Stimulated activated CD4-positive, alpha-beta T cell treated with anti-CD3 and anti-CD28 coated beads, Interleukin-2, amount 100 ng/mL, for 4 hours (primary cell): ENCODE data around the gene SHC4.
"Not testable (repeated sequence)": the region's sequence is repeated elsewhere in the genome, so short reads cannot be mapped to it uniquely, and the experiment has no call there.

Source experiments
- DNase-seq: peaks from one replicate; pipeline ENCODE4 v3.0.0-alpha.2; 2020; ENCODE audit warnings: low read depth

SHC4 gene, protein sequence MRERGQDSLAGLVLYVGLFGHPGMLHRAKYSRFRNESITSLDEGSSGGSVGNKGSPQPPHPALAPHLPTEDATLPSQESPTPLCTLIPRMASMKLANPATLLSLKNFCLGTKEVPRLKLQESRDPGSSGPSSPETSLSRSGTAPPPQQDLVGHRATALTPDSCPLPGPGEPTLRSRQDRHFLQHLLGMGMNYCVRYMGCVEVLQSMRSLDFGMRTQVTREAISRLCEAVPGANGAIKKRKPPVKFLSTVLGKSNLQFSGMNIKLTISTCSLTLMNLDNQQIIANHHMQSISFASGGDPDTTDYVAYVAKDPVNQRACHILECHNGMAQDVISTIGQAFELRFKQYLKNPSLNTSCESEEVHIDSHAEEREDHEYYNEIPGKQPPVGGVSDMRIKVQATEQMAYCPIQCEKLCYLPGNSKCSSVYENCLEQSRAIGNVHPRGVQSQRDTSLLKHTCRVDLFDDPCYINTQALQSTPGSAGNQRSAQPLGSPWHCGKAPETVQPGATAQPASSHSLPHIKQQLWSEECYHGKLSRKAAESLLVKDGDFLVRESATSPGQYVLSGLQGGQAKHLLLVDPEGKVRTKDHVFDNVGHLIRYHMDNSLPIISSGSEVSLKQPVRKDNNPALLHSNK

DNA sequence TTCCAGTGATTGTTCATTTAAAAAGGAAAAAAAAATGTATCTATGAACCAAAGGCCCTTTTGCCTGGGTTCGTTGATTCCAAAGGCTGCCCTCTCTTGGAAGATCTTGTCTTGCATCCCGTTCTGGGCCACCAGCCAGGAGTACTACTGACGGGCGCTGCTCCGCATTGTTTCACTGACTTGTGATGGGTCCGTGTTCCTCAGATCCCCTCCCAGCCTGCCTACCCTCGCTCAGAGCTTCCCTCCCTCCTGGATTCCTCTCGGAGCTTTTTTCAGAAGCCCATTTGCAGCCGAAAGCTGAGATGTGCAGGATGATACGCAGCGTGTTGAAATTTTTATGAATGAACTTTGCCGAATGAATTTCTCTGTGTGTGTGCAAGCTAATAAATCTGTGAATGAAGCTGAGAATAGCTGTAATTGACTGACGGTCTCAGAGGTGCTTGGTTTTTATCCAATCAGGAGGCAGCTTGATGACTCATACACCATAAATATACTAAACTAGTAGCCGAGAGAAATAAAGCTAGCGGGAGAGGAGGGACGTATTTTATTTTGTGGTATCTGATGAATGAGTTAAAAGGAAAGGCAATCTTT lies at the start of gene SHC4:
Gene SHC4, minus strand, starts transcription at position 396 of the 590 bp plus-strand sequence. CDS start 904 bp downstream, outside the sequence.
- DNase-seq = no peak

DNA sequence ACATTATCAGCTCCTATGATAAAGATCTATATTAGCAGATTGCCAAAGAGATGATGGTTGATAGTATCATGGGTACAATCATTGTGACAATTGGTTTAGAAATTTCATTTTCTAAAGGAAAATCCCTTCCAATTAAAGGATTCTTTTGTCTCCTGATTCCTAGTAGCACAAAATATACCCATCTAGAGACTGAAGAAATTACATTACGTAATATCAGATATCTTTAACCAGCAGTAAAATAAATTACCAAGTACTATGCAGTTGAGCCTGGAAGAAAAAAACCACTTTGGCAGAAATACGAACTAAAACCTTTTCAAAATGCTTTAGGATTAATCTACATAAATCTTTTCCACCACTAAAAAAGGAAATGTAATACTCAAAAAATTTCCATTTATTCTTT lies 35.6 kb upstream of the SHC4 start:
- DNase-seq = no peak

DNA sequence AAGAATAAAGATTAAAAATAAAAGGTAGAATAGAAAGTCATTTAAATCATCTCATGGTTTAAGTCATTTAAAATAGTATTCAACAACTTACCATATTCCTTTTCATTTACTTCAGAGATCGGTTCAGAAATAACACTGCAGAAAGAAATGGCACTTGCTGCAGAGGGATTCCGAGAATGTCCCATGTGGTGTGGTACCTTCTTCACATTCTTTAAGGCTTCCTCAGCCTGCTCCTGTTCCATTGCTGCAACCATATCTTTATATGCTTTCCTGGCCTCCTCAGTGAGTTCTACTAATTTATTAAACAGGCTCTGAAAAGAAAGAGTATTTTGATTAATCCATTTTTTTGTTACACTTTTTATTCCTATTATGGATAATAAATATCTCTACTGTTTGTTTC lies 32.6 kb upstream of the SHC4 start:
- no peak for DNase-seq

DNA sequence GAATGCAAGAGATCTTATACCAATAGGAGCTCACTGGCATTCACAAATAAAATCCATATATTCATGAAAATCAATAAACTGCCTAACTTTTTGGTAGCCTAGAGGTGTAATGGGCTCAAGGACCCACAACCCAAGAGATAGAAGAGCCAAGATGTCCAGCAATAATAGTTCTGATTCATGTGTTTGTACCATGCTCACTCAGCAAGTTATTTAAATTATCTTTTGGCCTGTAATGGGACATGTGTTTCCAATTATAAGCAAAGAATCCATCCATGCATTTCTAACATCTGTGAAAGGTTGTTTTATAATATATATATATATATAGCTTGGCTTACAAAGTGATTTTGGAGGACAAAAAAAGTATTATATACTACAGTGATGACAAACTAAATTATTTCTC lies 29.7 kb upstream of the SHC4 start:
- no peak for DNase-seq

DNA sequence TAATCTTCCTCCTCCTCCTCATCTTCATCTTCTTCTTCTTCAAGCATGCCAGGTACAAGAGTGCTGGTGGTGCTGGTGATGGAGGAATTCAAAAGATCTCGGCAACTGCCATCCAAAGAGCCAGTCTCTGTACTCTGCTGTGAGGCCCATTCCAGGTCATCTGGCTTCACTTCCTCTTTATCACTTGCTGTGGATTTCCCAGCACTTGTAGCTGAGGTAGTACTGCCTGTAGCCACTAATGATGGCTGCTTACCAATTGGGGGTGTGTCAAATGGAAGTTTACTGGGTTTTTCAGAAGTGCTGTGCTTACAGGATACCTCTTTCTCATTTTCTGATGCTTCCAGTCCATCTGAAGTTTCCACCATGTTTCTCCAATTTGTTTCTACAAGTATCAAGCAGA lies 28.8 kb upstream of the SHC4 start:
- no peak for DNase-seq

DNA sequence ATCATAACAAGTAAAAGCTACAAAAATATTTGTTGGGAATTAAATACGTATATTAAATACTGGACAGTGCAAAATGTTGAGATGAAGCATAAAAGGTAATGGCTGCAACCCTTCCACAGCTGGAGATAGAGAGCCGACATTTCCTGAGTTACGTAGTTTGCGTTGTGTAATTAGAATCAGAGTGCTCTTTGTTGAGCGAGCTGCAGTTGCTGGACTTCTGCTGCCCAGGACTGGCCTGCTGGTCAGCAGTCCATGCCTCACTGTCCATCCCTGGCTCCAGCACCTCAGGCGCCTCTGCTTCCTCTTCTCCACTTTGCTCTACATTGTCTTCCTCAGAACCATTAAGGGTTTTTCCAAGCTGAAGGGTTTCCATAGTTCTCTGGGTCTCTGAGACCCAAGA lies 28.4 kb upstream of the SHC4 start:
- no peak for DNase-seq

DNA sequence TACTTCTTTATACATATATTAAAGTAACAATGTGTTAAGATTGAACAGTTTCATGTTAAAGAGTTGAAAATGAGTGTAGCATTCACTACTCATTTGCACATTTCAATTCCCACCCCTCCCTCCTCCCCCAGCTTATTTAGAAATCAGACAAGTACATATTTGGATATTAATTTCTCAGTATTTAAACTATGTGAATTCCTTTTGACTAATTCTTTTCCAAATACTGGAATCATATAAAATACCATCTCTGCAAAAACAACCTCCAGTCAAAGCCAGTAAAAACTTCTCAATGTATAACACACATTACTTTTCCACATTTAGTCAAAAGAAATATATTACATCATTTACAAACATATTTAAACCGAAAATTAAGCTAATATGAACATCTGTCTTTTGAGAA lies 25.5 kb upstream of the SHC4 start:
- DNase-seq = no peak

DNA sequence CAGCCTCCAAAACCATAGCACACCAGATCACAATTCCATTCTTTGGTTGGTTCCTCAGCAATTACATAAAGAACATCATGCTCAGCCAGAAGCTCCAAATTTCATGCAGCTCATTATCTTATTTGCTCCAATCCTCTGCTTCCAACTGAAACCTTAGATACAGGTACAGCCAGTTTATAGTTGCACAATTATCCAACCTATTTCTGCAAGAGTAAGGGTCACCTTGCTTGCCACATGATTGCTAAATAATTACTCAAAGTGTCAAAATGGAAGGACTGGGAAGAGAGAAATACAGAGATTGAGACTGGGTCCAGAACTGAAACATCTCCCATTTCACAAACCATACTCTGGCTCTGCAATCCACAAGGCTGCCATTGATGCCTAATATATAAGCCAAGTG lies 23.4 kb upstream of the SHC4 start:
- DNase-seq = no peak

DNA sequence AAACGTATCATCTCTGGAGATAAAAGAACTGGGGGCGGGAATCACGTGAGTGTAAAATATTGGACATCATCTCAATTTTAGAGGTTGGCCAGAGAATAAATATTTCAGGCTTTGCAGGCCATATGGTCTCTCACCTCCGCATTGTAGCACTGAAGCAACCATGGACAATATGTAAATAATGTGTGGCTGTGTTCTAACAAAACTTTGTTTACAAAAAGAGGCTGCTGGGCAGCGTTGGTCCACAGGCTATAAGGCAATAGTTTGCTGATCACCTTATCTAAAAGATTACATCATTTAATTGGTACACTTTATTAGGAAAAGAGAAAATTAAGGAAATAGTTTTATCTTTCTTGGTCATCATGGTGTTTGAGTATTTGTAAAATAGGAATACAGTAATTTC lies 22.5 kb upstream of the SHC4 start:
- DNase-seq = no peak

DNA sequence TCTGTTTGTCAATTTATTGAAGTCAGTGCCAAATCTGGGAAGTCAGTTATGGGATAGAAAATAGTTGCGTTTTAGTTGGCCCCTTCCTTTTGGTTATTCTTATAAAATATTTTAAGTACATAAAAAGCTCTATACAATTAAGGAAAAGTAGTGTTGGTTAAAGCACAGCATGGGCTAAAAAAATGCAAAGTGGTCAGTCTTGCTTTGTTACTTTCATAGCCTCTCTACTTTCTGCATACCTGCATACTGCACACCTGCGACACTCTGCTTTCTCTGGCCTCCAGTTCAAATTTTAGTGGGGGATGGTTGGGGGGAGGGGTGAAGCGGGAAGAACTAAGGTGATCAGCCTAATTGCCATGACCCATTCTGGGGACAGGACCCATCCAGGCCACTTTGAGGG lies 21.8 kb upstream of the SHC4 start:
- DNase-seq = no peak

DNA sequence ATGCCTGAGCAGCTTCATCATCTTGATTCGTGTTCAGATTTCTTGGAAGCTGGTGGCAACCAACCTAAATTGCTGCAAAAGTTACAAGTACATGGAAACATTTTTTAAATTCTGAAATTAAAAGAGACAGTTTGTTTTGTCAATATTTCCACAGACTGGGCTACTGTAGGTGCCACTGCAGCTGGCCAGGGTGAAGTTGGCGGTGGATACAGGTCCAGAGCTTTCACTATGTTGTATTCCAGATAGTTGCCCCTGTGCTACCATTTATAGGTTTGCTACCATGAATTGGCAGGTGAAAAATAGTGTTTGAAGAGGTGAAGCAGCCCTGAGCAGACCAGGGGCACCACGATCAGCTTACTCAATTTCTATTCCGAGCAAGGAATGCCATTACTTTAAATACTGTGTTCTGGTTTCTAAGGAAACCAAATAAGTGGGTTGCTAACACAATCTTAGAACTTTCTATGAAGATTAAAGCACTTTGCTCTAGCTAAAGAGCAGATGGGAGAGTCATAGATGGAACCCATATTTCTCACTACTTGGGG lies 21.2 kb upstream of the SHC4 start:
- no peak for DNase-seq

DNA sequence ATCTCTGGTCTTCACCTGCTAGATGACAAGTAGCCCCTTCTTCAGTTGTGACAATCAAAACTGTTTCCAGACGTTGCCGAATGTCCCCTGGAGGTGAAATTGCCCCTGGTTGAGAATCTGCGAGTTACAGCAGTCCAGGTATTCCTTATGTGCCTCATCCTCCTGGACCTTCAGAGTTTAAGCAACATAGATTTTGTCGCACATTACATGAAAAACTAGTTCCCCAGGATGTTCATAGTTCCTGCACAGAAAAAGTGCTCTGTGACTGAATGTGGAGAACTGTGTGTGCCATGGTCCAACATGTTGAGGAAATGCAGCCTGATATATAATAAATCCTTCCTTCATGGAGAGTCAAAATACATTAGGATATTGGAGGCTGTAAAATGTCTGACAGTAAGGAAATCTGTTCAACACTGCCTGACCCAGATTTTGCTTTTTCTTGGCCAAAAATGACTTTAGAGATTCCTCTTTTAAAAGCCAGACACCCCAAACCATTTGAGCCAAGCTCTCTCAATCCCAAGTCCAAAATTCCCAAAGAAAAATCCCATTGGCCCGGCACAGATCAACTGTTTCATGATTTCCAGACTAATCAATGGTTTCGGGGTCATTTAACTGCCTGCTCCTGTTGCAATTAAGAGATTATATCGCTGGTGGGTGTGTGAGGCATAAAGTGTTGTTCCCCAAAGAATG lies 20.4 kb upstream of the SHC4 start:
- no peak for DNase-seq

DNA sequence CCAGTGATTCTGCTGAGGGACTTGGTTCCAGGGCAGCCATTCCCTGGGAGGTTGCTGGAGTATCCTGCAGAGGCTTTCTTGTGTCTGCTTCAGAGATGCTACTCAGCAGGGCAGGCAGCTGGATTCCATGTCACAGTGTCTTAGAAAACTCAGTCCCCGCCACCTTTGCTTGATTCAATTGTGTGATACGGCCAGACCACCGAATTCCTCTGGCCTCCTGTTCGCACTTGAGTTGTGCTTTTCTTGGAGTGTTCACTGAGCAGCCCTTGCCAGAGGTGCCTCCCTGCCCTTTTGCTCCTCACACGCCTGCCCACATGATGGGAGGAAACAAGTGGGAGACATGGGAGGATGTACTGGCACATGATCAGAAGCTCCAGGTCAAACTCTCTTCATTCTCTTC lies 19.6 kb upstream of the SHC4 start:
- no peak for DNase-seq

DNA sequence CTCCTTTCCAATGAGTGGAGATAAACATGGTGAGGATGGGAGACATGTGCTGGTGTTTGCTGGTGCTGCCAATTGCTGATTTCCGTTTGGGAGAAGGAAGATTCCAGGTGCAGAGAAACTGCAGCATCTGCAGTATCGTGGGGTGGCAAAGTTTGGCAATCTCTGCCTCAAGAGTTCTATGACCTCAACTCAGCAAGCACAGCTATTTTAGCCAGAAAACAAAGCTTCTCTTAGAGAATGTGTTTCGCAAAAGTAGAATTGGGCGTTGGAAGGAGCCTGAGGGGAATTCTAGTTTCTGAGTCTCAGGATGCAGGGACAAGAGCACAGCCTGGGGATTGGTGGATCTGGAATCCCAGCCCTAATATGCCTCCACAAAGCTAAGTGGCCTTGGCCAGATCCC lies 18.2 kb upstream of the SHC4 start:
- DNase-seq = no peak

DNA sequence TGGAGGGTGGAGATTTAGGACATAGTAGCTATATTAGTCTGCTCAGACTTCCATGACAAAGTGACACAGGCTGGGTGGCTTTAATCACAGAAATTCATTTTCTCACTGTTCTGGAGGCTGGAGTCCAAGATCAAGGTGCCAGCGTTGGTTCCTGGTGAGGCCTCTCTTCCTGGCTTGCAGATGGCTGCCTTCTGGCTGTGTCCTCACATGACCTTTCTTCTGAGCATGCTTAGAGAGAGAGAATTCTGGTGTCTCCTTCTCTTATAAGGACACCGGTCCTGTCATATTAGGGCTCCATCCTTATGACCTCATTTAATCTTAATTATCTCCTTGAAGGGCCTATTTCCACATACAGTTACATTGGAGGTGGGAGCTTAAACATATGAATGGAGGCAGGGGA lies 14.9 kb upstream of the SHC4 start:
- no peak for DNase-seq

DNA sequence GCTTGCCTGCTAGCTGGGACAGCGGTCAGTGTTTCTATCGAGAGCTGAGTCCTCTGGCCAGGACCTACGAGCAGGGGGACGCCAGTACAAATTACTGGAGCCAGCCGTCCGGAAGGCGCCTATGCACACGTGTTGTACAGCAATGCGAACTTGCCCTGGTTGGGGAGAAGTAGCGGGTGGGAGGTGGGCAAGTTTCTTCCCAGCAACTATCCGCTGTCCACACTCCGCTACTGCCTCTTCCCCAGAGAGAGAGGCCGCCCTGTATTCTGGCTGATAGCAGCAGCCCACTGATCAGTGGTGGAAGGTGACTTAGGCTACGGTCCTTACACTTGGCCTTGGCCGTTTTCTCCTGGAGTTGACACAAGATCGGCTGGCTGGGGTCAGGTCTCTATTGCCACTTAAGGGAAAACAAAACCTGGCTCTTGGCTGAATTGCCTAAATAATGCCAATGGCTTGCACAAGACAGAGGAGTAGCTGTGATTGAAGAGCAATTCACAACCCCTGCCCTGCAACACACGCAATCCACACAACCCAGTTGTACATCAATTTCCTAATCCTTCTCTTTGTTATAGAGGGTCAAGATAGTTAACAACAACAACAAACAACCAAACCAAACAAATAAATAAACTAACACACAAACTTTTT lies 12.8 kb upstream of the SHC4 start:
- DNase-seq = no peak

DNA sequence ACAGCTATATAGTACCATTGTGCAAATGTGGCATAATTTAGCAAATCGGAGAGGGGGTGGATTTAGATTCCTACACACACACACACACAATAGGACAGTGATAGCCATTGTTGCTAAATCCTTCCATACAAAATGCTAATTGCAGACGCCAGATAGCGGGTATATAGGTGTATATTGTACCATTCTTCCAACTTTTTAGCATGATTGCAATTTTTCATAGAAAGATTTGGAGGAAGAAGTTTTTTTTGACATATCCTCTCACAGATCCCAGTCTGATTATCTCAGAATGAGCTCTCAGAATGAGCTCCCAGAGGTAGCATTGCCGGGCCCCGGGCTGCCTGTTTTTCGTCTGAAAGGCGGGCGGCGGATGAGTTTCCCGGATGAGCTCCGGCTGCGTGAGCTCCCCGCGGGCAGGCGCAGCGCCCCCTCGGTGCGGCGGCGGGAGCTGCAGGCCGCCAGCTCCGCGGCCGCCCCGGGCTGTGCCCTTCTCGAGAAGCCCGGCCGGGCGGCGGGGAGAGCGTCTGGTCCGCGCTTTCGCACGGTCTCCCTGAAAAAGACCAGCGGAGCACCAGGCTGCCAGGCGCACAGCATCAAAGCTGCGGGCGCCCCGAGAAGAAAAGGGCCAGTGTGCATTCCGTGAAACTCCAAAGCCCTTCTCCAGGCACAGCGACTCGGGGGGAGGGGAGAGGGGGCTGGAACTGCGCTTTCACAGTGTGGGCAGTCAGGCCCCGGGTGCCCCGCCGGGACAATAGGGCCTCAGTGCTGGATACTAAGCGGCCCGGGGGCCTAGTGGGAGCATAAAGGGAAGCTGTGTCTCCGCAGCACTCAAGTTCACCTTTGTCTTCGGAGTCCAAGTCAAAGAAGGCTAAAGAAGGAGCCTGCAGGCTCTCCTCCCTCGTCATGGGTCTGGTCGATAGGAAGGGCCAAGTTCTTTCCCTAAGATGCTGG lies 12.0 kb upstream of the SHC4 start:
- DNase-seq = peak; percentile 50

DNA sequence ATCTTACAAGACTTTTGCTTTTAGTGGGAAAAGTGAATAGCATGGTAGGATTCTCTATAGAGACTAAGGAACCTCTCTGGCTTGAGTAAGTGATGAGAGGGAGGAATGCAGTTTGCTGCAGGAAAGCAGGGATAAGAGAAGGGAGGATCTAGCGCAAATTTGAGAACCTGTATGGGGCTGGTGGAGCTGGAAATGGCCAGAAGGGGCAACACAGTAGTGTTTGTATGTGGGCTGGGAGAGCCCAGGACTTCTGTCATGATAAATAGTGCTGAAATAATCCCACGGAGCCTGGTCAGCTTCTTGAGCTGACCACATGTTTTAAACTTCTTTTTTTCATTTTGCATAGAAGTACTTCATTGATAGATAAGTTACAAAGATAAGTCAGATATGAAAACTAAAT lies 11.2 kb upstream of the SHC4 start:
- no peak for DNase-seq

DNA sequence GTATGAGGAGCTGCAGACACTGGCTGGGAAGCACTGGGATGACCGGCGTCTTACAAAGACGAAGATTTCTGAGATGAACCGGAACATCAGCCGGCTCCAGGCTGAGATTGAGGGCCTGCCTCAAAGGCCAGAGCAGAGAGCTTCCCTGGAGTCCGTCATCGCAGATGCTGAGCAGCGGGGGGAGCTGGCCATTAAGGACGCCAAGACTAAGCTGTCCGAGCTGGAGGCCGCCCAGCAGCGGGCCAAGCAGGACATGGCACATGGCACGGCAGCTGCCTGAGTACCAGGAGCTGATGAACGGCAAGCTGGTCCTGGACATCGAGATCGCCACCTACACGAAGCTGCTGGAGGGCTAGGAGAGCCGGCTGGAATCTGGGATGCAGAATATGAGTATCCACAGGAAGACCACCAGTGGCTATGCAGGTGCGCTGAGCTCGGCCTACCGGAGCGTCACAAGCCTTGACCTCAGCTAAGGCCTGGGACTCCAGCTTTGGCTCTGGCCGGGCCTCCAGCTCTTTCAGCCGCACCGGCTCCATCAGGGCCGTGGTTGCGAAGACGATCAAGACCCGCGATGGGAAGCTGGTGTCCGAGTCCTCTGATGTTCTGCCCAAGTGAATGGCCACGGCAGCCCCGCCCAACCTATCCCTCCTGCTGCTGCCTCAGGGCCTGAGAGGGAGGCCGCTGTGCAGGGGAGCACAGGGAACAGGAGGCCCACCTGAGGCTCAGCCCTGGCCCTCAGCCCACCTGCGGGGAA lies 9.2 kb upstream of the SHC4 start:
- no peak for DNase-seq

DNA sequence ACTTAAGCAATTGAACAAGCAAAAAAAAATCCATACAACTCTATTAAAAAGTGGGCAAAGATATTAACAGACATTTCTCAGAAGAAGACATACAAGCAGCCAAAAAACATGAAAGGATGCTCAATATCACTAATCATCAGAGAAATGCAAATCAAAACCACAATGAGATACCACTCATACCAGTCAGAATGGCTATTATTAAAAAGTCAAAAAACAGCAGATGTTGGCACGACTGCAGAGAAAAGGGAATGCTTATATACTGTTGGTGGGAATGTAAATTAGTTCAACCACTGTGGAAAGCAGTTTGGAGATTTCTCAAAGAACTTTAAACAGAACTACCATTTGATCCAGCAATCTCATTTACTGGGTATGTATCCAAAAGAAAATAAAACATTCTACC lies 7.2 kb upstream of the SHC4 start:
- DNase-seq = not testable (repeated sequence)
